CD4-positive, alpha-beta T cell treated with Interleukin-15 for 4 hours (primary cell): ENCODE results near the gene ACOX3.

ENCODE experiments used
- DNase-seq: peaks from one replicate; pipeline ENCODE4 v3.0.0-alpha.2; 2020; ENCODE audit warnings: low spot score

The ACOX3 gene

DNA sequence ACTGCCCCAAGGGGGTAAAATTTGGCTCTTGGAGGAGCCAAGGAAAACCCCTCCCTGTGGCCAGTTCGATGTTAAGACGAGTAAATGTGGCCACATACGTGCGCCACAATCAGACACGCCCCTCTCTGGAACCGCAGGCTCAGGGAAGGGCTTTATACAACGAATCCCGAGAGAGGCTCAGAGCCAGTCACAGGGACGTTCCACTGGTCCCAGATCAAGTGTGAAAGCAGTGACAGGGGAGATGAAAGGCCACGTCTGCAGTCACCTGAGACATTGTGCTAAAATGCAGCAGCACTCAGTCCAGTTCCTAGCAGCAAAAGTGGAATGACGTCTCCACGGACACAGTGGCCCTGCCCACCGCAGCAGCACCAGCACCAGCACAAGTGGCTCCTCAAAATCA is 68.0 kb downstream of the ACOX3 start:
- no peak for DNase-seq

DNA sequence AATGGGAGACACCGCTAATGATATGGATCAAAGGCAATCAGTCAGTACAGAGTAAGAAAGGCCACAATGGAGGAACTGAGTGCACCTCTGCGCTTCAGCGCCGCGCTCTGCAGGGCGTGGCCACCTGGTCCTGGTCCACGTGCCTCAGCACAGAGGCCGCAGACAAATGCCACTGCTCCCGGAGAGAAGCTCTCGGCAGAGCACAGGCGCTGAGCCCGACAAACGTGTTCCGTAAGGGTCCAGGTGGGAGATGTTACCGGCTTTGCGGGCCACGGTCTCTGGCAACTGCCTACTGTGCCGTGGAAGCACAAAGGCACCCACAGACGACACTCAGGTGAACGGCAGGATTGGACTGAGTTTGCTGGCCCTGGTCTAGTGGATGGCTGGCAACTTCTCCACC is 68.9 kb downstream of the ACOX3 start:
- DNase-seq, result no peak

GRCh38 chr4:8370835-8371595 is 69.5 kb downstream of the ACOX3 start:
- DNase-seq, result no peak

DNA sequence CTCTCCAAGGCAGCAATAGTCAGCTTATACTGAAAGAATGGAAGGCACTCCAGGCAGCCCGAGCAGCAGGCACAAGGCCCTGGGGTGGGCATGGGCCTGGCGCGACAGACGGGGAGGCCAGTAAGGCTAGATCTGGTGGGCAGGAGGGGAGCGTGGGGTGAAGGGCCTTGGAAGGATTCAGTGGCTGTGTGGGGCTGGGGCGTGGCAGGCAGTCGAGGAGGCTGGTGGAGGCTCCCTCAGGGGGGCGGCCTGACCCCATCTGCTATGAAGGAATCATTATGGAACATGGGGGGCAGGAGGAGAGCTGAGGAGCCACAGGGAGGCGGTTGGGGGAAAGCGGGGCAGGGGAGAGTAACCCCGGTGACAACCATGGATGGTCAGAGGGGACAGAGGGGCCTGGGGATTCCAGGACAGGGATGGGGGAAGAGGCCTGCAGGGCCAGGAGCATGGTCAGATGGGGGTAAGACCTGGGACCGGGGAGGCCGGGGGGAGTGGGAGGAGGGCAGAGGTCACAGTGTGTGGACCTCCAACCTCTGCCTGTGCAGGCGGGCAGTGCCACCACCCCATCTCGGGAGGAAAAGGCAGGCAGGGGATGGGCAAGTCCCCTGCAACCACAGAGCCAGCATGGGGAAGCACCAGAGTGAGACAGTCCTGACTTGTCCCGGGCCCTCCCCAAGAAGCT is 70.3 kb downstream of the ACOX3 start:
- no peak for DNase-seq

GRCh38 chr4:8369426-8370105 is 71.0 kb downstream of the ACOX3 start:
- DNase-seq, result no peak

DNA sequence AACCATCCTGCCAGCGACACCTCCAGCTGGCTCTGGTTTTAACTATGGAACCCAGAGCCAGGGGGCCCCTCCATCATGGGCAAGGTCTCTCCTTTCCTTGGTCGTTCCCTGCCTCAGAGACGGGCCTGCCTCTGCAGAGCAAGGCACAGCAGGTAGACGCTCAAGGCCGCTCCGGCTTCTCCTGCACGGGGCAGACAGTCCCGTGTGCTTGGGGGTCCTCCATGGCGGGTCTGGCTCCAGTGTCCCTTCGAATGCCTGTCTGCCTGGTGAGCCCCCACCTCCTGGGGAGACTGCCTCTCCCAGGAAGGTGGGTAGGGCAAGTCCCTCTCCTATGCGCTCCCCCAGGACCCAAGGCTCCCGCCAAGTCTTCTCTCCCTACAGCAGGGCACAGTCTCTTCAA is 71.5 kb downstream of the ACOX3 start:
- DNase-seq, result no peak

- DNase-seq, result no peak
Observed at GRCh38 chr4:8368061-8368481, 72.5 kb downstream of the ACOX3 start.

GRCh38 chr4:8366601-8367000 is 73.9 kb downstream of the ACOX3 start:
- no peak for DNase-seq

DNA sequence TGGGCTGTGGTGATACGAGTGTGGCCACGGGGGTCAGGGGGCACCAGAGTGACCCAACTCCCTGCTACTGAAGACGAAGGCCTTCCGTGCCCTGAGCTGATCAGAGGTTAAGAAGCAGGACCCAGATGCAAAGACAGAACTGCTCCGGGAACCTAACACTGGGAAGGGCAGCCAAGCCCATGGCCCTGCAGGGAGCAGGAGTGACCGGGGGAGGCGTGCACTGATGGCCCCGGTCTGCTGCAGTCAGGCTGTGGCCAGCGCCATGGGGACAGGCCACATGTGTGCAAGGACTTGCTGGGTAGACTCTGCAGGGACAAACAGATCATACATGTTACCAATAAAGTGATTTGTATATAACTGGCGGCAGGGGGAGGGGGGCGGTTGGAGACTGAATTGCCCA is 74.6 kb downstream of the ACOX3 start:
- no peak for DNase-seq

DNA sequence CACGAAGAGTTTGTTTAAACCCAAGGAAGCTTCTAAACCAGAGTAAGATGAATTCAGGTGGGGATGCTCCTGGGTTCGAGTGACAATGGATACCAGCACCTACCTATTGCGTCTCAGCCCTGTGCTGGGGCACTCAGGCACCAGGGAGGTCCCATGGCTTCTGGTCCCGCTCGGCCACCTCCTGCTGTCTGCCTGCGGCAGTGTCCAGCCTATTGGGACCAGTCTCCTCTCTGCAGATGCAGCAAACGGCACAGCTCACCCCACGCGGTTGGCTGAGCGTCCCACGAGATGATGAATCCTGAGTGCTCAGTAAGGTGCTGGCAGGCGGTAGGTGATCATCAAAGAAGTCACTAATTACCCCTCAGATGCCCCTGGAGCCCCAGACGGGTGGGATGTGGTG is 75.2 kb downstream of the ACOX3 start:
- no peak for DNase-seq

- no peak for DNase-seq
Observed at GRCh38 chr4:8364848-8365350, 75.6 kb downstream of the ACOX3 start.

DNA sequence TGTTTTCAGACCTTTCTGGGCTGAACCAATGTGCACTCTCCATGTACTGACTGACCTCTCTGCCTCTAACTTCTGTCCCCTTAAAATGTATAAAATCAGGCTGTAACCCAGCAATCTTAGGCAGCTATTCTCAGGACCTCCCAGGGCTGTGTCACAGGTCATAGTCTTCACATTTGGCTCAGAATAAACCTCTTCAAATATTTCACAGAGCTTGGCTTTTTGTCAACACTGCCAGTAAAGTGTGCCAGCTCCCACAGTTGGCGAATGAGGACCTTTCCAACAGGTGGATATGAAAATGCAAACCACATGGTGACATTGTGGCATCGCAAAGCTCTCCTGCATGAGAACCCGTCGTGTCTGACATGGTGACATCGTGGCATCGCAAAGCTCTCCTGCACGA is 76.4 kb downstream of the ACOX3 start:
- no peak for DNase-seq

- DNase-seq, result no peak
Observed at GRCh38 chr4:8362483-8362882, 78.0 kb downstream of the ACOX3 start.

- no peak for DNase-seq
Observed at GRCh38 chr4:8359193-8359592, 81.3 kb downstream of the ACOX3 start.

DNA sequence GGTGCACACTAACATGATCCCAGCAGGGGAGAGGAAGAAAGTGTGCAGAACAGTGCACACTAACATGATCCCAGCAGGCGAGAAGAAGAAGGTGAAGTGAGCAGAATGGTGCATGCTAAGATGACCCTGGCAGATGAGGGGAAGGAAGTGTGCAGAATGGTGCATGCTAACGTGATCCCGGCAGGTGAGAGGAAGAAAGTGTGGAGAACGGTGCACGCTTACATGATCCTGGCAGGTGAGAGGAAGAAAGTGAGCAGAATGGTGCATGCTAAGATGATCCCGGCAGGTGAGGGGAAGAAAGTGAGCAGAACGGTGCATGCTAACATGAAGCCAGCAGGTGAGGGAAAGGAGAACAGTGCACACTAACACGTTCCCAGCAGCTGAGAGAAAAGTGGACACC is 83.7 kb downstream of the ACOX3 start:
- no peak for DNase-seq

DNA sequence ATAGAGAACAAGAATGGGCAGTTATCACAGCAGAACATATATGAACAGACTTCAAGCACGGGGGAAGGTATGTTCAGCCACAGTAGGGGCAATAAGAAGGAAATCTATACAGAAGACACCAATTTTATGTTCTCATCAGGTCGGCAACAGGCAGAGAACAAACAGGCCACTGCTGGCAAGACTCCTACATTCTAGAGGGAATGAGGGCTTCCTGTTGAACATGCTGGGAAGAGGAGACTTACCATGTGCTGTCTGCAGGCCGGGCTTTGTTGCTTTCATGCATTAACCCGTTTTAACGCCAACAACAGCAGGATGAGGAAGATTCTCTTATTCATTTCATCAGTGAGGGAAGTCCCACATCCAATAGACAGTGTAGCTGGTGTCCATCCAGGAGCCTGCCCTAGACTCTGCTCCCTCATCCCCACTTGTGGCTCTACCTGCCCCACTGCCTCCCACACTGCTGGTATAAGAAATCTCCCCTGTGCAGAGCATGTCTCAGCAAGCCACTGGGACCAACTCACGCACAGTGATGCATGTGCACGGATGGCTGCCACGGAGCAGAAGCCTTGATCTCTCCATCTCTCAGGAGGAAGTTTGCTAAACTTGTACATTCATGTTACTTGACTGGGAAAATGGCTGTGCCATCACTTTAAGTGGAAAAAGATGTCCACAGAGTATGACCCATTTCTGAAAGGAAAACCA is 84.5 kb downstream of the ACOX3 start:
- no peak for DNase-seq

- DNase-seq, result no peak
Observed at GRCh38 chr4:8355306-8355705, 85.2 kb downstream of the ACOX3 start.

GRCh38 chr4:8353912-8354453 is 86.5 kb downstream of the ACOX3 start:
- no peak for DNase-seq

GRCh38 chr4:8353158-8353669 is 87.3 kb downstream of the ACOX3 start:
- DNase-seq, result no peak

- DNase-seq, result no peak
Observed at GRCh38 chr4:8352368-8353157, 88.0 kb downstream of the ACOX3 start.

DNA sequence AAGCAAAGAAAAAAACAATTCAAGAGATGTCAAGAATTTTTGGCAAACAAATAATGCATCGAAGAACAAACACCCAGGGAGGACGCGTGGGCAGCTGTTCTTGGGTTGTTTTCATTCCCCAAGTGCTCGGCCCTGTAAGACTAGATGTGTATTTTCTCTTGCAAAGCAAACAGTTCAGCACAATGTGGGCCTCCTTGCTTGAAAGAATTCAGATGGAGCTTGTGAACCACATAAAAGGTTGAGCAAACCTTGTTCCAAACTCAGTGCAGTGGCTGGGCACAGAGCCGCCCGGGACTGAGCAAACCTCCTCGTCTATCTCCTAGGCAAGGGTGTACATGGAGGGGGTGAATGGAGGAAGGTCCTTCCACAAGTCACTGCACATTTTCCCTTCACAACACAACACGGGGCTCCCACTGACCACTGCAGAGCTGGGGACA is 88.6 kb downstream of the ACOX3 start:
- no peak for DNase-seq
